OCI-LY3 (cell line): ENCODE measurements around the gene KIF18B.

Experiments
- CTCF ChIP-seq: fragments of 200-600, 300-600 bp; sonication (generic); IDR thresholded peaks from 2 replicates; pipeline ENCODE4 v1.5.1; 2014; ENCODE audit warnings: antibody characterized with exemption, low read length, low read depth
- EZH2phosphoT487 ChIP-seq: fragments of 200-600 bp; shearing (Covaris generic); IDR thresholded peaks from 2 replicates; pipeline ENCODE4 v1.6.1; 2018; ENCODE audit warnings: antibody characterized with exemption, mixed run types, low read depth

DNA sequence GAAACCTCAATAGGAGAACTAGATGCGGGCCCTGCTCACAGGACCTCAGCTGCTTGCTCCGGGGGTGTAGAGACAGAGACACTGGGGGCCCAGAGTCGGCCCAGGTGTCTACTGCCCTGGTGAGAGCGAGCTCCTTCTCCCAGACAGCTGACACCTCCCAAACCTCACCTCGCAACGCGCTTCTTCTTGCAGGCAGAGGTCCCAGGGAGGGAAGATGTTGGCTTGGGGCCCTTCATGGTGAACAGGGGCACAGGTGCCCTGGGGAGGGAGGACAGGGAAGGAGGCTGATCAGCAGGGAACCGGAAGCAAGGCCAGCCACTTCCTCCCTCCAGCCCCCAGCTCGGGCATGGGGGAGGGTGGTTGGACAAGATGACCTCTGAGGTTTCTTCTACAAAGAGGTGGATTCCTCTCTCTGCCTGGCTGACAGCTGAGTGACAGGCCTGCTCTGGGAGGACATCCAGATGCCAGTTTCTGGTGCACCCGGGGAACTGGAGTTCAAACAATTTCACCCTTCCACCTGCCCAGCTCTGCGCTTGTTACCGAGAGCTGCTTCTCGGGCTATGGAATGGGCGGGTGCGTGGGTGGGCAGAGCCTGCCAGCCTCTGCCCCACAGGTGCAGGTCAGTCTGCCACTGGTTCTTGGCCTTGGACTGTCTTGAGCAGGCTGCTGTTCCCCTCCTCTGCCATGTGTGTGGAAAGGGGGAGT, 20.6 kb downstream of the KIF18B start:
- TF ChIP-seq CTCF (no peak), EZH2phosphoT487 (no peak)
